Neural cell (in vitro differentiated cells): Measurements from ENCODE around the gene SLC36A1. TPM values are rescaled to one million over a fixed set of nuclear protein-coding genes. Genes with fewer than 3 reads are reported as not detected.

Source experiments
- H2AFZ ChIP-seq: fragments of 200-600, 300-800 bp; sonication (generic), shearing (Covaris generic); 2 replicates; pipeline ENCODE4 v1.6.0; 2014; ENCODE audit warnings: low read depth, mild to moderate bottlenecking, antibody characterized with exemption, low read length, moderate library complexity
- H3F3A ChIP-seq: fragments of 200-600 bp; shearing (Covaris generic); 2 replicates; pipeline ENCODE4 v1.6.1; 2016; ENCODE audit warnings: mild to moderate bottlenecking, moderate library complexity, mixed read lengths, antibody characterized with exemption, low read length; ENCODE audit not compliant: insufficient read depth, poor library complexity, severe bottlenecking
- H3K27ac ChIP-seq: fragments of 200-600, 300-800 bp; sonication (generic), shearing (Covaris generic); 2 replicates; pipeline ENCODE4 v1.5.1; 2014; ENCODE audit warnings: mild to moderate bottlenecking, low read length, moderate library complexity
- H3K27me3 ChIP-seq: fragments of 300-800, 200-600 bp; sonication (generic), shearing (Covaris generic); 2 replicates; pipeline ENCODE4 v1.6.0; 2014; ENCODE audit warnings: mild to moderate bottlenecking, low read depth, low read length, moderate library complexity; ENCODE audit not compliant: insufficient read depth
- H3K36me3 ChIP-seq: fragments of 300-800, 200-600 bp; sonication (generic), shearing (Covaris generic); 2 replicates; pipeline ENCODE4 v1.5.1; 2014; ENCODE audit warnings: mild to moderate bottlenecking, antibody characterized with exemption, low read length, moderate library complexity; ENCODE audit not compliant: insufficient read depth
- H3K4me2 ChIP-seq: fragments of 300-800, 200-600 bp; sonication (generic), shearing (Covaris generic); 2 replicates; pipeline ENCODE4 v1.6.0; 2014; ENCODE audit warnings: mild to moderate bottlenecking, low read length
- H3K4me3 ChIP-seq: fragments of 300-800, 200-600 bp; sonication (generic), shearing (Covaris generic); 2 replicates; pipeline ENCODE4 v1.5.1; 2014; ENCODE audit warnings: mild to moderate bottlenecking, low read length, moderate library complexity
- H3K79me2 ChIP-seq: fragments of 200-600 bp; shearing (Covaris generic); replicated peaks from 2 replicates; pipeline ENCODE4 v1.6.0; 2014; ENCODE audit warnings: mild to moderate bottlenecking, low read length, moderate library complexity; ENCODE audit not compliant: insufficient read depth
- H3K9ac ChIP-seq: fragments of 300-800, 200-600 bp; sonication (generic), shearing (Covaris generic); 2 replicates; pipeline ENCODE4 v1.6.1; 2016; ENCODE audit warnings: mild to moderate bottlenecking, low read length, mixed read lengths
- H3K9me2 ChIP-seq: fragments of 200-600 bp; shearing (Covaris generic); 2 replicates; pipeline ENCODE4 v1.6.1; 2016; ENCODE audit warnings: mild to moderate bottlenecking, low read length, mixed read lengths; ENCODE audit not compliant: insufficient read depth
- H3K9me3 ChIP-seq: fragments of 200-600, 300-800 bp; sonication (generic), shearing (Covaris generic); 2 replicates; pipeline ENCODE4 v1.6.1; 2016; ENCODE audit warnings: mild to moderate bottlenecking, mixed run types, low read length, moderate library complexity, mixed read lengths
- H4K20me1 ChIP-seq: fragments of 200-600 bp; shearing (Covaris generic); 2 replicates; pipeline ENCODE4 v1.6.1; 2016; ENCODE audit warnings: mild to moderate bottlenecking, mixed run types; ENCODE audit not compliant: insufficient read depth
- EP300 ChIP-seq: fragments of 450-650 bp; conservative IDR thresholded peaks from 2 replicates; pipeline ENCODE4 v1.6.1; 2014; ENCODE audit warnings: antibody characterized with exemption, mild to moderate bottlenecking, moderate library complexity; ENCODE audit not compliant: poor library complexity, severe bottlenecking
- EZH2 ChIP-seq: fragments of 200-600, 300-800 bp; shearing (Covaris generic), sonication (generic); IDR thresholded peaks from 2 replicates; pipeline ENCODE4 v1.6.1; 2014; ENCODE audit warnings: antibody characterized with exemption, low read length, borderline replicate concordance, mild to moderate bottlenecking; ENCODE audit not compliant: insufficient read depth, poor library complexity, severe bottlenecking
- MXI1 ChIP-seq: fragments of 450-650 bp; conservative IDR thresholded peaks from 2 replicates; pipeline ENCODE4 v1.6.1; 2014; ENCODE audit warnings: antibody characterized with exemption, mild to moderate bottlenecking; ENCODE audit not compliant: poor library complexity, severe bottlenecking
- POLR2AphosphoS5 ChIP-seq: IDR thresholded peaks from 2 replicates; pipeline ENCODE4 v1.6.1; 2012
- RAD21 ChIP-seq: fragments of 450-650 bp; conservative IDR thresholded peaks from 2 replicates; pipeline ENCODE4 v1.6.1; 2014; ENCODE audit warnings: antibody characterized with exemption, mild to moderate bottlenecking, moderate library complexity
- REST ChIP-seq: IDR thresholded peaks from 2 replicates; pipeline ENCODE4 v1.6.1; 2012; ENCODE audit warnings: borderline replicate concordance
- SMC3 ChIP-seq: fragments of 450-650 bp; conservative IDR thresholded peaks from 2 replicates; pipeline ENCODE4 v1.6.1; 2014; ENCODE audit warnings: antibody characterized with exemption, mild to moderate bottlenecking, moderate library complexity; ENCODE audit not compliant: poor library complexity
- TAF1 ChIP-seq: IDR thresholded peaks from 2 replicates; pipeline ENCODE4 v1.6.1; 2012; ENCODE audit warnings: low read depth
- polyA plus RNA-seq: library from polyadenylated mRNA; depleted of rRNA; stranded (reverse); fragments of >200 nt; gene quantifications from 2 replicates; pipeline ENCODE4 v1.2.3, GENCODE V29; 2014
- TF ChIP-seq, protein P1 (sequence below): fragments of 450-650 bp; IDR thresholded peaks from 2 replicates; pipeline ENCODE4 v1.5.1; 2014; ENCODE audit warnings: antibody characterized with exemption, mild to moderate bottlenecking, moderate library complexity; ENCODE audit not compliant: poor library complexity, severe bottlenecking

Gene SLC36A1
- polyA plus RNA-seq, 1 donor from 2014 or later: 5.3 TPM

GRCh38 chr5:151483647-151484046, 36.2 kb downstream of the SLC36A1 start:
- no peak overlapping the region for H3K4me2 ChIP-seq

DNA sequence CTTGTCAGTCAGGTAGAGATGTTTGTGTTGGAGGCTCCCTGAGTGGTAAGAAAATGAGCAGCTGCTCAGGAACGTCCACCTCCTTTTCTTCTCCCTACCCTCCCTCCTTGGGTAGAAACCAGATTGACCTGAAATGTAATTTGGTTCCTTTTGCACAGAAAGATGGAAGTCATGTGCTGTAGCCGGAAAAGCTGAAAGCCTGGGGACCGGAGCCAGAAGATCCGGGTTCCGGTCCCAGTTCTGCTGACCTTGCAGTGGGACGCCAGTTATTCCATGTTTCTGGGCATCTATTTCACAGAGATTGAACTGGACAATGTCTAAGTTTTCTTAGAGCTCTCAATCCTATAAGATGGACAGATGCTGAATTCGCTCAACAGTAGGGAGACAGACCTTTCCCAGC, 40.1 kb downstream of the SLC36A1 start:
- Histone ChIP-seq H3K4me2 (no peak overlapping the region), H4K20me1 (no peaks in the 10 kb centered on the region), H3K79me2 (no peaks in the 10 kb centered on the region), H3K36me3 (no peaks in the 10 kb centered on the region), H3K27me3 (no peaks in the 10 kb centered on the region), H2AFZ (no peak overlapping the region), H3K9me2 (no peaks in the 10 kb centered on the region), H3F3A (no peaks in the 10 kb centered on the region), H3K9me3 (no peaks in the 10 kb centered on the region), H3K27ac (no peak overlapping the region), H3K4me3 (no peak overlapping the region), H3K9ac (no peak overlapping the region)
- TF ChIP-seq POLR2AphosphoS5 (no peak), RAD21 (no peak), EZH2 (no peak), EP300 (no peak), REST (no peak), MXI1 (no peak), TAF1 (no peak)
- TF ChIP-seq, protein P1, sequence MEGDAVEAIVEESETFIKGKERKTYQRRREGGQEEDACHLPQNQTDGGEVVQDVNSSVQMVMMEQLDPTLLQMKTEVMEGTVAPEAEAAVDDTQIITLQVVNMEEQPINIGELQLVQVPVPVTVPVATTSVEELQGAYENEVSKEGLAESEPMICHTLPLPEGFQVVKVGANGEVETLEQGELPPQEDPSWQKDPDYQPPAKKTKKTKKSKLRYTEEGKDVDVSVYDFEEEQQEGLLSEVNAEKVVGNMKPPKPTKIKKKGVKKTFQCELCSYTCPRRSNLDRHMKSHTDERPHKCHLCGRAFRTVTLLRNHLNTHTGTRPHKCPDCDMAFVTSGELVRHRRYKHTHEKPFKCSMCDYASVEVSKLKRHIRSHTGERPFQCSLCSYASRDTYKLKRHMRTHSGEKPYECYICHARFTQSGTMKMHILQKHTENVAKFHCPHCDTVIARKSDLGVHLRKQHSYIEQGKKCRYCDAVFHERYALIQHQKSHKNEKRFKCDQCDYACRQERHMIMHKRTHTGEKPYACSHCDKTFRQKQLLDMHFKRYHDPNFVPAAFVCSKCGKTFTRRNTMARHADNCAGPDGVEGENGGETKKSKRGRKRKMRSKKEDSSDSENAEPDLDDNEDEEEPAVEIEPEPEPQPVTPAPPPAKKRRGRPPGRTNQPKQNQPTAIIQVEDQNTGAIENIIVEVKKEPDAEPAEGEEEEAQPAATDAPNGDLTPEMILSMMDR: no peak

More at GRCh38 chr5:151483647-151484046, 36.2 kb downstream of the SLC36A1 start:
- no peaks in the 10 kb centered on the region for H3F3A ChIP-seq
- H2AFZ ChIP-seq: no peak overlapping the region
- no peaks in the 10 kb centered on the region for H3K9me3 ChIP-seq
- H3K27me3 ChIP-seq: no peaks in the 10 kb centered on the region
- H4K20me1 ChIP-seq: no peaks in the 10 kb centered on the region
- H3K79me2 ChIP-seq: no peaks in the 10 kb centered on the region
- H3K9me2 ChIP-seq: no peaks in the 10 kb centered on the region
- TF ChIP-seq RAD21 (no peak), REST (no peak), EP300 (no peak), SMC3 (no peak), EZH2 (no peak), TAF1 (no peak), MXI1 (no peak), POLR2AphosphoS5 (no peak)
- TF ChIP-seq, protein P1: no peak
- H3K4me3 ChIP-seq: no peak overlapping the region
- no peaks in the 10 kb centered on the region for H3K36me3 ChIP-seq
- no peak overlapping the region for H3K27ac ChIP-seq
- no peak overlapping the region for H3K9ac ChIP-seq
